GM18507 (cell line): ENCODE results near the gene SLC1A7.

ENCODE experiments used
- DNase-seq: peaks from one replicate; pipeline ENCODE4 v3.0.0; 2011; ENCODE audit warnings: low read depth; ENCODE audit not compliant: insufficient read length; ENCODE audit errors: extremely low spot score
- FAIRE-seq: peaks from 2 replicates; lab custom pipeline; 2011; peaks lifted over from hg19 to GRCh38; lab: Jason Lieb, UNC

Gene SLC1A7

GRCh38 chr1:53104289-53104913, 38.0 kb downstream of the SLC1A7 start:
- DNase-seq (no peak), FAIRE-seq (no peak)

GRCh38 chr1:53094533-53094919, 47.9 kb downstream of the SLC1A7 start:
- no peak for FAIRE-seq
- no peak for DNase-seq

DNA sequence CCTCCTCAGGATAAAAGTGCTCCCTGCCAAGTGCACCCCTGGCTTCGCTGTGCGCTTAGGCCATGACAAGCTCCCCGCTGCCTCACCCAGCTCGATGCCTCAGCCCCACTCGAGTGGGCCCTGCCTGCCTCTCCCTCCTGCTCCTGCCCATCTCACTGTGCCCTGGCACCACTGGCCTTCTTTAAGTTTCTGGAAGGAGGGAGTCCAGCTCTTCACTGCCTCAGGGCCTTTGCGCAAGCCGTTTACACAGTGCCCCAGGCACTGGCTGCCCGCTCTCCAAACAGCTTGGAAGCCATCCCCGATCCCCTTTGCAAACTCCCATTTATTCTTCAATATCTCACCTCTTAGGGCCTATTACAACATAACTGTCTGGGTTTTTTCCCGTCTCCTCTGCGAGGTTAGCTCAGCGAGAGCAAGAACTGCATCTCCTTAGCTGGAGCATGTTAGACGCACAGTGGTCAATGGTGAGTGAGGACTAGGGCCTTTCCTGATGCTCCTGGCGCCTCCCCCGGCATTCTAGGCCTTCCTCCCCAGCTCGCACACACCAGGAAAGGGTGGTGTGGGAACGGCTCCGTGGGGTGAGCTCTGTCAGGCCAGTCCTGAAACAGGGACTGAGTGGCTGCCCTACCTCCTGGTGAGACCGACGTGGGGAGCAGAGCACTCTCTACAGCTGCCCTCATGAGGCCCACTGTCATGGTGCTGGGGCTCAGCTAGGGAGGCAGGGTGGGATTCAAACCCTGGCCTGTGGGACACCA, 48.5 kb downstream of the SLC1A7 start:
- DNase-seq (no peak), FAIRE-seq (no peak)

DNA sequence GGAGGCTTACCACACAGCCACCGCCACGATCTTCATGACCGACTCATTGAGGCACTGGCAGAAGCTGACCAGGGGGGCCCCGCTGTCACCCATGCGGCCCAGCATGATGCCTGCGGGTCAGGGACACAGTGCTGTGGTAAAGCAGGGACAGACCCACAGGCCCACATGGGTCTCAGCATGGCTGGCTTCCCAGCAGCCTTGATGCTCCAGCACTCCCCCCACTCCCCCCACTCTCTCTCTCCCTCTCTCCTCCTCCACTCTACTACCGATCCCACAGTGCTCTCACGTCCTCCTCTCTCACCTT, 49.0 kb downstream of the SLC1A7 start:
- FAIRE-seq: no peak
- no peak for DNase-seq

DNA sequence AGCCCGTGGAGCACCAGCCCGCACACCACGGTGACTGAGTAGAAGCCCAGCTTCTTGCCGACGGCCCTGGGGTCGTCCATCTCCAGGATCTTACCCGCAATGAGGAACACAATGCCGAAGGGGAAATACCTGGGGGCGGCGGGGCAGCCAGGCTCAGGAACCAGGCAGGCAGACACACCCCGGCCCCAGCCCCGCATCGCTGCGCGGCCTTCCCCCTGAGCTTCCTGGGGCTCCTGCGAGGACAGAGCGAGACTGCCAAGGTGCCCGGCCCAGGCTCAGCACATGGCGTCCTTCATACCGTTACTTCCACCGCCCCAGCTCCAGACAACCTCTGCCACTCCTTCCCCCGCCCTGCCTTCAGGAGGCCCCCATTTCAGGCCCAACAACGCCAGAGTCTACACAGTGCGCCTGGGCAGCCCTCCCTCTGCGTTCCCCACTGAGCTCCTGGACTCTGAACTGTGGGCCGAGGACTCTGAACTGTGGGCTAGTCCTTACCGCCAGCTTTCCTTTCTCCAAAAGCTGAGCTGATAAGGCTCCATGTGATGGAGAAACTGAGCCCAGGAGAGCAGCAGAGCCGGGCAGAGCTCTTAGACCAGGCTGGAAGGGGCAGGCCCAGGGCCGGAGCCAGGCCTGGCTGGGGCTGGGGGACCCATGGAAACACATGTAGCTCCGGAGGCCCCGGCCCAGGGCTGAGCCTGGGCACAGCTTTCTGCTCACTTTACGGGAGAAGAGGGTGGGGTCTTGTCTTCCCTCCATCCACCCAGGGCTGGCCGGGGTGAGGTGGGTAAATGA, 49.6 kb downstream of the SLC1A7 start:
- FAIRE-seq (no peak), DNase-seq (no peak)

DNA sequence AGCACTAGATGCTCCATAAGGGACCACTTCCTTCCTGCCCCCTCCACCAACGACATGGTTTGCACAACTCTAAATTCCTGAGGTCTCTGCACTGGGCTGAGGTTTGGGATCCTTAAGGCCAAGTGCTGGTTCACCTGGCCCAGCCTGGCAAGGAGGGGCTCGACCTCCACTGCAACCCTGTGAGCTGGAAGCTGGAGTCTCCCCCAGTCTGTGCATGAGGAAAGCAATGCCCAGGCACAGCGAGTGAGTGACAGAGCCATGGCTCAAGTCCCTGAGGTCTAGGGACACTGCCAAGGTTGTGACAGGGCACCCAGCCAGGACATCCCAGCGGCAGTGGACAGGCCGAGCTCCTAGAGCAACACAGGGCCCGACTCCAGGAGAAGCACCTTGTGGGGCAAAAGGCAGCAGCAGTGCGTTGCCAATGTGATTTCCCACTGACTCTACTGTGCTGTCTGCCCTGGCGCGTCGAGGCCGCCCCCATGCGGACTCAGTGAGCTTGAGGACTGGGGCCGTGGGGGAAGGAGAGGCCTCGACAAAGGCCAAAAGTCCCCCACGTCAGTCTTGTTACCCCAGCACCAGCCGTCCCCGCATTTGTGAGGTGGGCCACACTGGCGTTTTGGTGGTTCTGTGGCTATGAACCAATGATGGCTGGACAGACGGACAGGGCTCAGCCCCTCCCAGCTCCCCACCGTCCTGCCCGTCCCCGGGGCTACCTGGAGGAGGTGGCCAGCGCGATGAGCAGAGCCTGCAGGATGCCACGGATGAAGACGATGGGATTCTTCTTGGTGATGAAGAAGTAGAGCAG, 50.4 kb downstream of the SLC1A7 start:
- DNase-seq (no peak), FAIRE-seq (no peak)

GRCh38 chr1:53090227-53091147, 52.0 kb downstream of the SLC1A7 start:
- FAIRE-seq (no peak), DNase-seq (no peak)

DNA sequence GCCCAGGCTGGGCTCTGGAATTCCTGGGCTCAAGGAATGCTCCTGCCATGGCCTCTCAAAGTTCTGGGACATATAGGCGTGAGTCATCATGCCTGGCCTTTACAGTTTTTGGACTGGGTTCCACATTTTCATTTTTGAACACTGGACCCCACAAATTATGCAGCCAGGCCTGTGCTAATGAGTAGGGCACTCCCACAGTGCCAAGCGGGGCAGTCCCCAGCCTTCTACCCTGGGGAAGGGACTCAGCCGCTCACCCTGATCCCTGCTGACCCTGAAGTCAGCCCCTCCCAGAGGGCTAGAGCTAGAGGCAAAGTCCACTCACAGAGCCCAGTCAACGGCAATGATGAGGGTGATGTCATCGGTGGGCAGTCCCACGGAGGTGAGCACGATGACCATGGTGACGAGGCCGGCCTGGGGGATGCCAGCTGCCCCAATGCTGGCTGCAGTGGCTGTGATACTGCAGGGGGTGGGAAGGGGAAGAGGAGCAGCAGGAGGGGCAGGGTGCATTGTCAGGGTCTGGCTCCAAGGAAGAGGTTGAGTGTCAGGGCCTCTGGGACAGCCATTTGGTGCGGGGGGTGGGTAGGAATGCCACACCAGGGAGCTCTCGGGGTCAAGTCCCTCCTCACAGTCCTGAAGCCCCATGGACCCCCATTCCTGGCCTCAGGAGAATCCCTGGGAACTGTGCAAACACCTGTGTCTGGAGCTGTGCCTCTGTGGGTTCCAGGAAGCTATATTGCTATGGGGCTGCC, 52.8 kb downstream of the SLC1A7 start:
- no peak for FAIRE-seq

GRCh38 chr1:53088616-53089300, 53.7 kb downstream of the SLC1A7 start:
- no peak for DNase-seq
- FAIRE-seq: no peak

More for the DNA sequence above, 52.8 kb downstream of the SLC1A7 start:
- no peak for DNase-seq

DNA sequence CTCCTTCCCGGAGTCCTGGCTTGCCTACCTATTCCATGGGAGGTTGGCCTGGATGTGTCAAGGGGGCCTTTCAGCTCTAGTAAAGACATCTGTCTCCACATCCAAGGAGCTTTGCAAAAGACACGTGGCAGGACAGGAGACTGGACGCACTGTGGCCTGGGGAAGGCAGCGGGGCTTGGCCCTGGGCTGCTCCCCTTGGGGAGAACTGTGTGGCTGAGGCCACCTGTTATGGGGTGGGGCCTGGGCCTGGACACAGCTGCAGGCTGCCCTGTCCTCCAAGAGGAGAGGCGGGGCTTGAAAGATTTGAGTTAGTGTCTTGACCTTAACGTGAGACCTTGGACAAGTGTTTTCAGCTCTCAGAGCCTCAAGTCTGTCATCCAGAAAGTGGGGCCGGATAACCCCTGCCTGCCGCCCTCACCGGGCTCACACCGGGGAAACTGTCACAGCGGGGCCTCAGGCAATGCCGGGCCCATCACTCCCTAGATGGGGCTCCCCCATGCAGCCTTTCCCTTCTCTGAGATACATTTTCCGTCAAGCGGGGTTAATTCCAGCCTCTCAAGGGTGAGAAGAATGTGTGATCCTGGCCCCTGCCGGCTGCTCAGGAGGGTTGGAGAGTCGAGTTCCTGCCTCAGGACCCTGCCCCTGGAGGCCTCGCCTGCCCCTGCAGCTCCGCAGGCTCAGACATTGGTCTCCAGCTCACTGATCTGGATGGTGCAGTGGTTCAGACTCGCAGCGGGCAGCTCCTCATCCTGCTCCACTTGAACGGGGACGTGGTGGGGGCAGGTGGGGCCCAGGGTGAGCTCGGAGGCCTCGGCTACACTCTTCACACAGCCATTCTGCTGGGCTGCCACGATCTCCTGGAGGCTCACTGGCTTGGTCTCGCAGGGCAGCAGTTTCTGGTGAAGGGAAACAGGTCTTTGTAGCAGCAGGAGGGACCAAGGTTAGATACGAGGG, 54.8 kb downstream of the SLC1A7 start:
- FAIRE-seq: no peak
- no peak for DNase-seq

GRCh38 chr1:53086491-53087070, 55.9 kb downstream of the SLC1A7 start:
- DNase-seq (no peak), FAIRE-seq (no peak)

DNA sequence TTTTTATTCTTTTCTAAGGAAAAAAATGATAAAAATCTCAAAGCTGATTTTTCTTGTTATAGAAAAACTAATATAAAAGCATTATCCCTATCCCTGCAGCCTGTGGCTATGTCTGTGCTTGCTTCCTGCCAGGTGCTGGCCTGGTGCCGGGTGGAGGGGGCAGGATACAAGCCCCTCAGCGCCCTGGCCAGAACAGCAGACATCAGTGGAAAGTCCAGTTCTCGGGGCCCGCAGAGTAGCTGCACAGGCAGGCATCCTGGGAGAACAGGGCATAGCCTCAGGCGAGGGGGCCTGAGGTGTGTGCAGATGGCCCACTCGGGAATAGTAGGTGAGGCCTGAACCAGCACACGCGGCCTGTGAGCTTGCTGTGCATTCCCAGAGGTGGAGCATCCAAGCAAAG, 57.0 kb downstream of the SLC1A7 start:
- no peak for FAIRE-seq
- no peak for DNase-seq

- FAIRE-seq (no peak), DNase-seq (no peak)
These were observed 57.9 kb downstream of the SLC1A7 start for GRCh38 chr1:53084589-53084971.

DNA sequence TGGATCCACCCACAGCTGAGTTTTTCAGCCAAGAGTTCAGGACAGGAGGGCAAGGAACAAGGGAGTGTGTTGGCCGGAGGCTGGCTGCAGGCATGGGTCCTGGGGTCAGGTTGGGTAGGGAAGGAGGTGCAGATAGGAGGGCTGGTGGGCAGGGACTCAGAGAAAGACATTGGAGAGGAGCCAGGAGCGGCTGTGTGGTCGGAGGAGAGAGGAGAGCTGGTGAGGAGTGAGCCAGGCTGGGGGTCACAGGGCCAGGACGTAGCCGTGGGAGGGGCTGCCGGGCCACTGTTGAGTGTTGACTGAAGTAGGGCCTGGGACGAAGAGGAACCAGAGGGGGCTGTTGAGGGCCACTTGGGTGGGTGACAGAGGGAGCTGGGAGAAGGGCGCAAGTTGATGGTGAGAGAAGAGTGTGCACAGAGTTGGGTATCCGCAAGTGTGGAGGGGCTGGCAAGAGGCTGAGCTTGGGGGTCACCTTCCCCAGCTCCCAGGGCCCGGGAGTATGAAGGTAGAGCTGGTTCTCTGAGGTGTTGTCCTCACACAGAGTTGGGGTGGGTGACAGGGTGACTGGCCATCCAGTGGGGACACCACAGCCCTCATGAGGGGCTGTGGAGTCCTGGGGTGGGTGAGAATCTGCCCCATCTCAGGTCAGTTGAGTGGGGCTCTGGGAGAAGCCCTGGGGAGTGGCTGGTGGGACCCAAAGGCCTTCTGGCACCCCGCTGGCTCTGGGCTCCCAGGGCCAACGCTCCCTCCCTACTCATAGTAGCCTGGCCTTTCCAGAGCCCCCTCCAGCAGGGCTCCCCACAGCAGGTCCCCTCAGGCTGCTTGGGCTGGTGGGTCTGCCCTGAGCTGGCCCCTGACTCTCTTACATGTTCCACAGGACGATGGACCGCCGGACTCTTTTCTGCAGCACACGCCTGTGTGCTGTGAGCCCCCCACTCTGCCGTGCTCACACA, 58.5 kb downstream of the SLC1A7 start:
- no peak for DNase-seq
- FAIRE-seq: no peak

DNA sequence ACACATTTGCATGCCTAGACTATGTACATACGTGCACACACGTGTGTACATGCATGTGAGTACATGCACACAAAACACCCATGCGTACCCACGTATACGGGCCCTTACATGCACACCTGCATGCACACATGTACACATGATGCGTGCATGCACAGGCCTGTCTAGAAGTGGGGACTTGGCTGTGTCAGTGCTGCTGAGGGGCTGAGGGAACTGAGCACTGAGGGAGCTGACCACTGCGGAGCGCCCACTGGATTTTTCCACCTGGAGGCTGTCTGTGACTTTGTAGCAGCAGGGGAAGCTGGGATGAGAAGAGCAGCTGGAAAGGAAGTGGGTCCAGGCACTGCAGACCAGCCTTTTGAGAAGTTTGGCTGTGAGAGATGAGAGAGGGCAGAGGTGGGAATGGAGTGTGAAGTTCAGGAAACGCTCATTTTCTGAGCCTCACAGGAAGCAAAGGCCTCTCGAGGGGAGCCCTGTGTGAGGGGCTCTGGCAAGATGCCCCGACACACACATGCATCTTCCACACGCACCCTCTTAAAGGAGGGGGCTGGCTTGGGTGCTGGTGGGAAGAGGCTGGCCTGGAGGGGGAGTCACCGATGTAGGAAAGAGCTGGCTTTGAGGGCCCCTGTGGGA, 59.5 kb downstream of the SLC1A7 start:
- no peak for FAIRE-seq
- DNase-seq: no peak
